Esophagus mucosa (tissue), 1 donor: Measurements from ENCODE around the gene ABLIM1. TPM values are rescaled to one million over a fixed set of nuclear protein-coding genes. Genes with fewer than 3 reads are reported as not detected.
A peak's percentile ranks its signal among the peaks of the same experiment; 100 is the strongest.
"Not testable (repeated sequence)": the region's sequence is repeated elsewhere in the genome, so short reads cannot be mapped to it uniquely, and the experiment has no call there.

Source experiments
- ATAC-seq: fragments of 200-7000 bp; cut with Tn5 transposase; one replicate; pipeline ENCODE4 v1.9.1; 2020
- total RNA-seq: library from RNA; stranded (reverse); gene quantifications from one replicate; pipeline ENCODE4 v1.2.4, GENCODE V29; 2023
- donor health status: DM: yes; HTN: yes; CAD: no.

Gene ABLIM1
- 304 TPM for total RNA-seq

DNA sequence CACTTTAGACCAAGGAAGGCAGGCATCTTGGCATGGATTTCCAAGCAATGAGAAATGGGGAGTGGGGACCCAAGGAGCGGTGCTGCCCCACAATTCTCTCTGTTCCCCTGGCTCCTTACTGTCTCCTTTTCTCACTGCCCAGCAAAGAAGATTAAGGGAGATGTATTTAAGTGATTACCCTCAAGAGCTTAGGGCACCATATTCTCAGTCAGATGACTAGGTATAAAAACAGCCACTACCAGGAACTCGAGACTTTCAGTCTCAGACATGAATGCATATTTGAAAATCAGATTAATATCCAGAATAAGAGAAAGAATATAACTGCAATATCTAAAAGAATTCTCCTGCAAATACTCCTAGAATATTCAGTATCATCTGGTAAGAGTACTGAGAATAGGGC lies at the start of gene ABLIM1:
ABLIM1 (minus strand) TSS at position 101 of the 400 bp plus-strand sequence; CDS start at position 26, 75 bp downstream.
- no peak for ATAC-seq

DNA sequence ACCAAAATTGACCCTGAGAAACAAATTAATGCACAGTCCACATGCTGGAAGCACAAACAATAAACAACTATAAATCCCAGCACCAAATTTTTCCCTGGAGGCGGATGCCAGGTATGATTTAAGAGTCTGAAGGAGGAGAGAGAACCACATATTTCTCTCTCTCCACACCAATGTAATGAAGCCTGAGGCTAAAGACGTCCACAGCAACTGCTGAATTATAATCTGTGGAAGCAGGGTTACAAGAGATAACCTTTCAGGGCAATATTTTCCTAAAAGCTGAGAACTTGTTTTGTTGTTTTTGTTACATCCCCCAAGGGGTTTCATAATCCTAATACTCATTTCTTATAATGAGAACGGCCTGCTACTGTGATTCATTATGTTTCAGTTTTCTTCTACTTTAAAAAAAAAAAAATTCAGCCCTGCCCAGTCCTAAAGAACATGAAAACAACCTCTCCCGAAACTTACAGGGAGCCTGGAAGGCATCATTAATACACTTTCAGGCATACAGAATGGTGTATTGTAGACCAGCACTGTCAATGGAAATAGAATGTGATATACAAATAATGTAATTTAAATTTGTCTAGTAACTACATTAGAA lies 48.5 kb upstream of the ABLIM1 start:
- ATAC-seq = no peak

DNA sequence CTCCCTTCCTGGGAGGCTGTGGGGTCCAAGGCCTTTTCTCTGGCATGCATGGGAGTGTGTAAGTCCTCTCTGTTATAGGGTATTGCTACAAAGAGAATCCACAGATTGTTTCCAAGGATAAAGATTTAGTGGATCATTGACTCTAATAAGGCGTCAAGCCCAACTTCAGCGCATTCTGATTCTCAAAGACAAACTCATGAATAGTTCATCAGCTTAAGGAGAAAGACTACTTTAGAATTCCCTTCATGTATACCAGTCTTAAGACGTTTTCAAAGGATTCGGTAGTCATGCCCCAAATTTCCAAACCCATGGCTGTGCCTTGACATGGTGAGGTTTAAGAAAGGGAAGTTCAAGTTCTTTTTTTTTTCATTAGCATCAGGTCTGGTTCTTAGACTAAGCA lies 46.6 kb upstream of the ABLIM1 start:
- no peak for ATAC-seq

DNA sequence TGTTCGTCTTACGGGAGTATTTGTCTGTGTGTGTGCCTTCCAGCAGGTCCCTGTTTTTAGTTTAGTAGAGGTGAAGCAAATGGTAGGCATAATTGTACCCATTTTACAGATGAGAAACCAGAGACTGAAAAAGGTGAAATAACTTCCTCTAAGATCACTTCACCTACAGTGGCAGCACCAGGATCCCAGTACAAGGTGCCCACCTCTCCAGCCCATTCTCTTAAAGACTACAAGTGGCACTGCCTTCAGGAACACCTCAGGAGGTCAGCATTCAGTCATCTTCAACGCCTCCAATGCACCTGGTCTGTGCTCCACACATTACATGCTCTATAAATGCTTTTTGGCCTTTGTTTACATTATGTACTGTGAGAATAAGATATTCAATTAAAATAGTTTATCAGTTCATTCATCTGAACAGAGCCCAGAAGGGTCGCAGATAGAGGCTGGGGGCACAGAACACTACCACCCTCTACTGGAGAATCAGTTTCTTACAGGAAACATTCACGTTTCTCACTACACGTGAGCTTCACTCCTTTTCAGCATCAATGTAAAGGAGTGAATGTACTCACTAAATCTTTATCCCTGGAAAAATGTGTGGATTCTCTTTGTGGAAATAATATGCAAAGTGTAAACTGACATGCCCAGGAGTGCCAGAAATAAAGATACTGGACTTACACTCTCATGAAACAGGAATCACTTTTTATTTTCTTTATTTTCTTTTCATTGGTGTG lies 45.5 kb upstream of the ABLIM1 start:
- ATAC-seq = peak; percentile 23

DNA sequence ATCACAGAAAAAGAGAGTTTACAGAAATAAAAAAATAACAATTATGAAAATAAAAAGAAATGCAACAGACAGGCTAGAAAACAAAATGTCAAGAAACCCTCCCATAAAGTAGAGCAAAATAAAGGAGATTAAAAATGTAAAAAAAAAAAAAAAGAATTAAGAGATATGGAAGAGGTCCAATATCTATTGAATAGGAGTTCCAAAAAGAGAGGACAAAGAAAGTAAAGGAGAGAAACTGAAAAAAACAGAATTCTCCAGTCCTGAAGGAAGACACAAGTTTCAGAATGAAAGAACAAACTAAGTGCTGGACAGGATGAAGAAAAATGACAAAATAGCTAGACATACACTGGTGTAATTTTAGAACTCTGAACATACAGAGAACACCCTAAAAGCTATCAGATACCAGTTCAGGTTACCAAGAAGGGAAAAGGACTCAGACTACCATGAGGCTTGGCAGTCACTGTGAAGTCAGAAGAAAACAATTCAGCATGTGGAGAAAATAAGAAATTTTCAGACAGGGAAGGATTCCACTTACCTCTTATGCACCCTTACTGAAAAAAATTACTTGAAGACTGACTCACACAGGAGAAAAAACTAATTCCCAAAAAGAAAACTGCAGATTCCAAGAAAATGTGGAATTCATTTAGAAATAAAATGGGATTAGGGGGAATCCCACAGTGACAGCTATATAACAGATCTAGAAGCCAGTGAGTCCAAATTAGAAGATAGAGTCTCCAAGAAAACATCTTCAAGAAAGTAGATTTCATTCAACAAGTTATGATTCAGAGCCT lies 40.4 kb upstream of the ABLIM1 start:
- ATAC-seq = no peak

DNA sequence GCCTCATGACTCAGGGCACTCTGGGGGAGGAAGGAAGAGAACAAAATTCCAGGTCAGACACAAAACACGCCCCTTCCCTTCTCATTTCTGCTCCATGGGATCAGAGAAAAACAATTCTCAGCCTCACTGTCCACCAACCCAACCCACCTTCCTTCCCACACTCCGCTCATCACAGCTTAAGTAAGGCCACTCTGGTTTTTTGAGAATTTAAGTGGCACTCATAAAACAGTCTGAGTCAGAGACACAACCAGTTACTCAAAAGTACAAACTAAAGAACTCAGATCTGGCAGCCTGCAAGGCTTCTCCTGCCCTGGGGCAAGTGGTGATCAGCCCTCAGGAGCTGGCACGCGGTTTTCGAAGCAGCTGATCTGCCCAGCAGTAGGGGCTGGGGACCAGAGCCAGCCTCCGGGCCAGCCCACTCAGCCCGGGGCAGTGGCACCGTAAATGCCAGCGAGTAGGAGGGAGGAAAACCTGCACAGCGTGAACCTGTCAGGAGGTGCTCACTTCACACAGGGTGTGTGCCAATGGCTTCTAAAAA lies 39.1 kb upstream of the ABLIM1 start:
- peak; percentile 81 for ATAC-seq

DNA sequence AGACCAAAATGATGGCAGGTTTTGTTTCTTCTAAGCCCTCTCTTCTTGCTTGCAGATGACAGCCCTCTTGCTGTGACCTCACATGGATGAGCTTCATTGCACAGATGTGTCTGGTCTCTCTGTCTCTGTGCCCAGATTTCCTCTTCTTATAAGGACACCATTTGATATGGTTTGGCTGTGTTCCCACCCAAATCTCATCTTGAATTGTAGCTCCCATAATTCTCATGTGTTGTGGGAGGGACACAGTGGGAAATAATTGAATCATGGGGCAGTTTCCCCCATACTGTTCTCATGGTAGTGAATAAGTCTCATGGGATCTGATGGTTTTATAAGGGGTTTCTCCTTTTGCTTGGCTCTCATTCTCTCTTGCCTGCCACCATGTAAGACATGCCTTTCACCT lies 38.2 kb upstream of the ABLIM1 start:
- not testable (repeated sequence) for ATAC-seq

DNA sequence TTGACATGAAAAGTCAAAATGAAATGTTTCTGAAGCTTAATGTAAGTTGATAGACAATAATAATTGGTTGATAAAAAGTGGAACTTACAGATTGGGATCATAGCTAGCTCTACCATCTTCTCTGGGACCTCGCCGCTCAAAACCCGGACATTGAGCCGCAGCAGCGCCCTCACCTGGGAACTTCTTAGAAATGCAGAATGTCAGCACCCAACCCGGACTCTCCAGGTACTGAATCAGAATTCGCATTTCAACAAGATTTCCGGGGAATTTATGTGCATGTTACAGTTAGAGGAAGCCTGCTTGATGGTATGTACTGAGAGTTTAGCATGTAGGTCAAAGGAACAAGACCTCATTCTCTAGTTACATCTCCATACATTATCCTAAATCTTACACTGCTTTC lies 36.7 kb upstream of the ABLIM1 start:
- ATAC-seq = no peak

DNA sequence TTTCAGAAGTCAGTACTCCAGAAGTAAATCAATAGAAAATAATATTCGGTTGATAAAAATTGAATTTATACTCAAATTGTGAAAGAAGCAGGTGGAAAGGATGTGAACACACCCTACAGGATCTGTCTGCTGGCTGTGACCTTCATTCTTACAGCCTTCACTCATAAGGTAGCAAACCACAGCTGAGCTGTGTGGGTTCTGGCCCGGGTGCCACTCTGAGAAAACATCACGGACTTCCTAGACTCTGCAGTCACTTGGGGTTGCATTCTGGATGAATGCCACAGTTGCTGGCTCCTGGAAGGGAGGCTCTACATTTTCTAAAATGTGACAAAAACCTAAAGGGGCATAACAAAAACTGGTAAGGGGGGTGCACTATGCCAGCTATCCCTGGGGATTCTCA lies 36.0 kb upstream of the ABLIM1 start:
- ATAC-seq = no peak

DNA sequence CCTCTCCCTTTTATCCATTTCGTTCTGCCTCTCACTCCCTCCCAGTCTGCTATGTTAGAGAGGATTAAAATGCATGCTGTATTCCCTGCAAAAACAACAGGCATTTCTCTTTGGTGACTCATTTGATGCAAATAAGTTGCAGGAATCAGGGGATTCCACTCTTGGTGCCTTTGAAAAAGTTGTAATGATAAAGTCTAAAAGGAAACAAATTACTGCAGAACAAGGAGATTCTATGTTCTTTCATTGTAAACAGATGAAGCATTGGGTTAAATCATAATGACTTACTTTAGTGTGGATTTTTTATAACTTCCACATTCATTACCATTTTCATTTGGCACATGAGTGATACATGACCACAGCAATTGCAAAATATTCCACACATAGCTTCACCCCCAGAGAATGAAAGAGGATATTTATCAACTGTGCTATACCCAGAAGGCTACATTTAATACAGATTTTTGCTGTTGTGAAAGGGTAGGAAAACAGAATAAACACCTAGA lies 33.4 kb upstream of the ABLIM1 start:
- no peak for ATAC-seq

DNA sequence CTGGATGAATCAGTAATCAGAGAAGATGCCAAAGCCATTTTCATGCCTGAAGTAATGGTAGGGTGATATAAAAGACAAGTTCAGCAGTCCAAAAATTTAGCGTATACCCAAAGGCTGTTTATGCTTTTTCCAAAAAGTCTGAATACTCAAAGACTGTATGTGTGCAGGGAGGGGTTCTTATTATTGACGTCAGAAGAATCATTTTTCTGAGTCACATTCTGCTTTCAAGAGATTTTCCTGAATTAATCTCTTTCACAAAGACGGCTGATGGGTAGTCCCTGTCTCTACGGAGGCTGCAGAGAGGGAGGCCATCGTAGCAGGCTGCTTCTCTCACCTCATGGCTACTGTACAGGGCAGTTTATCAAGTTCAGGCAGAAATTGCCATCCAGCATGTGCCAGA lies 30.7 kb upstream of the ABLIM1 start:
- no peak for ATAC-seq

DNA sequence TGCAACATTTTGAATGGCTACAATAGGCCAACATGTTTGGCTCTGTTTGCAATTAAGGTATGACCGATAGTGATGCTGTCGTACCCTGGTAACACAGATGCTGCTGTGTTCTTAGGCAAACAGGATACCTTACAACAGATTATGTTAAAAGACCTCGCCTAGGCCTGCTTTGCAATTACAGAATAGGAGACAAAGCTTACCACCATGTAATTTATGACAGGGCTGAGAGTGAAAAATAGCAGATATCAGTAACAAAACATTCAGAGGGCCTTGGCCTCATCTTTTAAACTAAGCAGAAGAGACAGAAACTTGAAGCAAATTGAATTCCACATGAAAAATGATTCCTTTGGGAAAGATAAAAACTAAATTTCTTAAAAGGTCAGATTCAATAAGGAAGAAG lies 29.4 kb upstream of the ABLIM1 start:
- ATAC-seq = no peak

DNA sequence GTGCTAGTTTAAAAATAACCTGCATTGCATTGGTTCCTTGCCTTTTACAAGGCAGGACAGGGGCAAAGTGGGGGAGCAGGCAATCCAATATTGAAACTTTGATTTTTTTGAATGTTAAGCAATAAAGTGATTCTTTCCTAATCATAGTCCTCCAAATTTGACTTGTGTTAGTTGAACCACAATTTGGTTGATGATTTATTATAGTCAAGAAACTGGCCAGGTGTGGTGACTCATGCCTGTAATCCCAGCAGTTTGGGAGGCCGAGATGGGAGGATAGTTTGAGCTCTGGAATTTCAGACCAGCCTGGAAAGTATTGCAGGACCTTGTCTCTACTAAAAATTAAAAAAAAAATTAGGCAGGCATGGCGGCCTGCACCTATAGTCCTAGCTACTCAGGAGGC lies 27.9 kb upstream of the ABLIM1 start:
- no peak for ATAC-seq

DNA sequence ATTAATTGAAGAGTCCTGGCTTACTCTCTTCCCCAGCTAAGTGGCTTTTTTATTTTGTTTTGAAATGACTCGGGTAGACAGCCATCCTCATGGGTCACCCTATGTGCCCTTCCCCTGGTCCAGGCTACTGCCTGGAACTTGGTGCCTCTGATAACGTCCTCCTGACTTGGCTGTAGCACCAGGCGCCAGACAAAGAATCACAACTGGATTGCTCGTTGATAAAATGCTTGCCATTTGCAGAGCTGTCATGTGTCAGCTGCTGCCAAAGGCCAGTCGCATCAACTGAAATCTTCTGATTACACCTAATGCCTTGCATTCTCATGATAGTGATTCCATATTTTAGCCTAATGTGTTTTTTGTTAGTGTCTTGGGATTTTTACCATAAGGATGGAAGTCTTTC lies 27.4 kb upstream of the ABLIM1 start:
- ATAC-seq = no peak

DNA sequence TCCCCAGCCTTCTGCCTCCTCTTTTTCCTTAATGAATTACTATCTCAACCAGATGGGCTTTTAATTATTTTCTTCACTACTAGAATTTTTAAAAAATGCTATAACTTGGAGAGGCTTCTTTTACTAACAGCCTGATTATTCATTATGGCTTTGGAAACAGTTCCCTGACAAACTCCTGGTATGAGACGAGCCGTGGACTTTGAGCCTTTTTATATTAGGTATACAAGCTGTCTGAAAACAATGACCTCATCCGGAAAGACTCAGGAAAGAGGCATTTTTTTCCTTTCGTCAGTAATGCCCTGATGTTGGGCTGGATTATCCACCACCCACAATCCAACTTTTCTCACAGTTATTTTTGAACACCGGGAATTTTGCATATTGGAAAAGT lies 26.7 kb upstream of the ABLIM1 start:
- peak; percentile 24 for ATAC-seq

DNA sequence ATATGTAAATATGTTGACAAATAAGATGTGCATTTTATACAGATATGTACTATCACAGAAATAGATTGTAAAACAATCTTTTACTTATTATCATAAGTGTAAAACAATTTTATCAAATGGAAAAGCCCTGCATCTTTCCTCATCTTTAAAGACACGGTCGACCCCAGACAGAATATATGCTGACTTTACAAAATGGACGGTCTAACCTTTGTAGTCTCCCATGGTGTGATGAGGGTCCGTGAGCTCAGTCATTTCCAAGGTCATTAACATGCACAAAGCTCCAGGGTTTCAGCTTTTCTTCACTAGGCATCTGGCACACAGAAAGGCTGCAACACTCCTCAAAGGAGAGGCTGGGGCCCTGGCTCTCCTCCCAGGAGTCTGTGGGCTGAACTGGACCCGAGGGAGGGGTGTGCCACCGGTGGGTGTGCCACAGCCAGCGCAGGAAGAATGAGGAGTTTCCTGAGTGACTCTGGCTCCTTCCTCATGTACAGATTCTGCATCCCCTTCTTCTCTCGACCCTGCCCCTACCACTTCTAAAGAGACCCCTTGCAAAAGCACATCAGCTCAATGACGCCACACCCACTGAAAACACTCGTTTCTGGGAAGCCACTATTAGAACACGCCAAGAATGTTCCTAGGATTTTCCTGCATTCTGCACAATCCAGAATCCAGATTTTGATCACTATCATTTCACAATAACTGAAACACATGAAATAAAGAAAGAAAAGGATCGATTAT lies 26.2 kb upstream of the ABLIM1 start:
- peak; percentile 65 for ATAC-seq

DNA sequence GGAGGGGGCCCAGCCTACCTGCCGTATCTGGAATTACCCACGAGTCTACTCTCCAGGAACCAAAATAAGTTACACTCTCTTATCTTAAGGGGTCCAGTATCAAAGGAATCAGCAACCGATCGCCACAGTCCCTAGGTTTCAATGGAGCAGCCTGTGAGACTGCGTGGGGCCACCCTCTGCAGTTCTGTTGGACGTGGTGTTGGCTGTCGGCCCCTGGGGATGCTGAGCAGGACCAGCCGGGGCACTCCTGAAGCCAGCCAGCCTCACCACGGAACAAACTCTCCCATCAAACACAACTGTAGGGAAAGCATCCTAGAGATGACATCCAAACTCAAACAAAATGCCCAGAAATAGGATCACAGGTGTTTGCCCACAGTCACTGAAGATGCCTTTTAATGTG lies 25.5 kb upstream of the ABLIM1 start:
- ATAC-seq = no peak

DNA sequence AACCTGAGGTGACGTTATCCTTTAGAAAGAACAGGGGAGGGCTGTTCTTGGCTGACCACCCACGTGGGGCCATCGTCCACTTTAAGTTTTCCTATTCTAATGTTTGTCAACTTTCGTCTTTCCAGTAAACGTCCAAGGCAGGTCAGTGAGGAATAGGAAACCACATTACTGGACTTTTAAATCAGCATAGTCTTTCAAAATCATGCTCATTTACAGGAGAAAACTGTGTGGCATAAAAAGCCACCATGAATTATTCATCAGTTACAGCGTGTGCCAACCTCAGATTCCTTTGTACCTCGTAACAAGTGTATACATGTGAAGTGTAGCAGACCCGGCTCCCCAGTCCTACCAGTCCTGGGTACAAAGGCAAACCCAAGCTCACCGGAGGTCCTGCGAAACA lies 25.1 kb upstream of the ABLIM1 start:
- peak; percentile 82 for ATAC-seq

DNA sequence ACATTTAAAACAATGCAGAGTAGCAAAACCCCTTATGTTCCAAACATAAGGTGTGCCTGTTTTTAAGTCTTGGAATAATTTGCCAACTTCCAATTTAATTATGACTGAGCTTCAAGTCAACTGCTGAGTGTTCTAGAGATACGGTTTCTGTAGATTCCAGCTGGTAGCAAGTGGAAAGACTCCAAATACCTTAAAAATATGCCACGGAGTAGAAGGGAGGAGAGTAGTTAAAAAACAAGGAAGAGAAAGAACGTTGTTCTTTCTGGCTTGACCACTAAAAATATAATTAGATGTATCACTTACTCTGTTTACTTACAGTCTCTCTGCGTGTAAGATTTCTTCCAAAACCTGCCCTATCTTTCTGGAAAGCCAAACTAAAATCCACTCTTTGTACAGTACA lies 24.5 kb upstream of the ABLIM1 start:
- no peak for ATAC-seq

DNA sequence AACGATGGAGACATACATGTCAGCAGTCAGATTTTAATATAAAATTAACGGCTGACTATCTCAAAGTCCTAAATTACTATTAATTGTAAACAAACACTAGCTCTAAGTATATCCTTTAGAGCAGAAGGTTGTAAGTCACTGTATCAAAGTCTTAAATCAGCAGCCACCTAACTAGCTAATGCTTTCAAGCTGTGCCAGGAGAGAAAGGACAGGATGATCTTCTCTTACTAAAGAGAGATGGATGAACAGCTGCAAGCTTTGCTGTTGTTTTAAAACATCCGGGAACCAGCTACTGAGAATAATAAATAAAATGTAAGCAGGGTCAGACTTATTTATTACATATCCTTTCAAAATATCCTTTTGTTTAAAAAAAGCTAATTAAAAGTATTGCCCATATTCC lies 24.0 kb upstream of the ABLIM1 start:
- no peak for ATAC-seq

DNA sequence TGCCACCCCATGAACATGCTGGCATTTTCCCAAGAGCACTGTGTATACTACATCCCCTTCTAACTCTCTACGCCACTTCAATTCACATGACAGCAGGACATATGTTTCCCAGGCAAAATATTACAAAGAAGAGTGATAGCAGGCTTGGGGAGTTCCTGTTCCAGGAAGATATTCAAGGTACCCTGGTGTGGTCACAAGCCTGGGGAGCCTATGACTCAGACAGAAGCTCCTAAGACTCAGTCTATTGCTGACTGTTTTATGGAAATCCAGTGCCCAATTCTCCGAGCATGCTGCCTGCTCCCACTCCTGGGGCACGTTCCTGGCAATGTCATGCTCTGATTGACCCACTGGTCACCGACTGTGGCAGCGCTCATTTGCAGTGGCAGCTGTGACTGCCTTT lies 23.5 kb upstream of the ABLIM1 start:
- ATAC-seq = peak; percentile 81

DNA sequence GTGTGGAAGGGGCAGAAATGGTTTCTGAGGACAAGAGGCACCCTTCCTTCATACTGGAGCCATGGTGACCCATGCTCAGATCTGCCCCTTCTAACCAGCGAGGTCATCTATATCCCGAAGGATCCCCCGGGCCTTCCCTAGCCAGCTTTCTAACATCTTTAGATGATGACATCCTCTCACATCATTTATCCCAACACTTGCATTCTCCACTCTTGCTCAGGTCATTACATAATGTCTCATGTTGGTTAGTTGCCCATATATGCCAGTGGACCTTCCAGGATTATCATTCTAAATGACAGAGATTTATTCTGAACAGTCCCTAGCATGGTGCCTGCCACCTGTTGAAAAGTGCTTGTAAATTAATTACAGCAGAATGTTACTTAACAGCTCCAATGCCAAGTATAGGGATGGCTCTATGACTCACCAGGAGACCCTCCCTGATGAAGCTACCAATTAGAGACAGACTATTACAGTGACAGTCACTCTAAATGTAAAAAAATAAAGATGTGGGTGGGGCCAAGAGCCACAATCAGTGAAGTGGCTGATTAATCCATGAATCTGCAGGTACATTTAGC lies 22.6 kb upstream of the ABLIM1 start:
- peak; percentile 10 for ATAC-seq
